GM12878 (cell line): ENCODE data around the gene GAMT. TPM values are rescaled to one million over a fixed set of nuclear protein-coding genes. Genes with fewer than 3 reads are reported as not detected.

Experiments
- ATAC-seq: fragments of 200-7000 bp; cut with Tn5 transposase; 3 replicates; pipeline ENCODE4 v1.9.1; 2020; ENCODE audit warnings: mild to moderate bottlenecking, moderate library complexity
- BruUV-seq: library from RNA; stranded (reverse); fragments of 400-500 nt; replicated peaks from 2 replicates; lab custom pipeline; 2021; lab: Mats Ljungman, UMichigan
- CTCF ChIA-PET: fragments of 300-600 bp; sonication (Branson Sonifier 250); formaldehyde crosslinking; extraction: SDS; loops from one replicate; lab custom pipeline; 2021; ENCODE audit warnings: inconsistent platforms; lab: Yijun Ruan, JAX
- POLR2A ChIA-PET: fragments of 350-600 bp; formaldehyde crosslinking; extraction: SDS; loops from one replicate; lab custom pipeline; 2021; ENCODE audit warnings: inconsistent platforms; lab: Charles Lee
- RAD21 ChIA-PET: fragments of 300-600 bp; sonication (Branson Sonifier 250); formaldehyde crosslinking; loops from one replicate; lab custom pipeline; 2023; ENCODE audit warnings: antibody characterized with exemption; ENCODE audit not compliant: unreplicated experiment; lab: Charles Lee
- SMC1A ChIA-PET: fragments of 300-600 bp; sonication (Branson Sonifier 250); formaldehyde crosslinking; loops from one replicate; lab custom pipeline; 2023; ENCODE audit not compliant: unreplicated experiment, uncharacterized antibody; lab: Charles Lee
- DNase-seq: peaks from one replicate; pipeline ENCODE4 v3.0.0-alpha.2; 2011; ENCODE audit warnings: low read depth, low spot score
- FAIRE-seq: peaks from 3 replicates; lab custom pipeline; 2011; peaks lifted over from hg19 to GRCh38; lab: Jason Lieb, UNC
- H2AFZ ChIP-seq: 2 replicates; pipeline ENCODE4 v1.6.0; 2011; ENCODE audit warnings: low read depth, low read length, control low read depth; ENCODE audit not compliant: control insufficient read depth
- H3K27ac ChIP-seq: 2 replicates; pipeline ENCODE4 v1.5.1; 2011; ENCODE audit warnings: control low read depth; ENCODE audit not compliant: control insufficient read depth, insufficient read depth
- H3K27me3 ChIP-seq, 2 experiments: replicated peaks in 1 of 2; 2 replicates each; pipeline versions ENCODE4 v1.6.0 to v1.6.1; 2011; ENCODE audit warnings: low read length in 1 of 2; ENCODE audit not compliant: control insufficient read depth in 2 of 2, insufficient read depth in 2 of 2
- H3K36me3 ChIP-seq, 2 experiments: 2 replicates each; pipeline ENCODE4 v1.5.1; 2011; ENCODE audit warnings: low read length in 1 of 2; ENCODE audit not compliant: control insufficient read depth in 2 of 2, insufficient read depth in 2 of 2
- H3K4me1 ChIP-seq: 2 replicates; pipeline ENCODE4 v1.6.1; 2011; ENCODE audit warnings: mild to moderate bottlenecking, low read length, moderate library complexity, mixed read lengths; ENCODE audit not compliant: control insufficient read depth, insufficient read depth
- H3K4me2 ChIP-seq: 2 replicates; pipeline ENCODE4 v1.6.0; 2011; ENCODE audit warnings: control low read depth; ENCODE audit not compliant: control insufficient read depth, insufficient read depth
- H3K4me3 ChIP-seq: fragments of 200-600 bp; sonication (generic); 2 replicates; pipeline ENCODE4 v1.5.1; 2016
- H3K79me2 ChIP-seq: 2 replicates; pipeline ENCODE4 v1.6.0; 2011; ENCODE audit warnings: low read length; ENCODE audit not compliant: control insufficient read depth, insufficient read depth
- H3K9ac ChIP-seq: 2 replicates; pipeline ENCODE4 v1.8.0; 2011; ENCODE audit warnings: low read length, control low read depth, mixed read lengths; ENCODE audit not compliant: control insufficient read depth, insufficient read depth
- H3K9me3 ChIP-seq: replicated peaks from 3 replicates; pipeline ENCODE4 v1.5.1; 2011; ENCODE audit warnings: mild to moderate bottlenecking, low read length; ENCODE audit not compliant: control insufficient read depth, insufficient read depth
- H4K20me1 ChIP-seq: 2 replicates; pipeline ENCODE4 v1.6.0; 2011; ENCODE audit not compliant: control insufficient read depth, insufficient read depth
- BHLHE40 ChIP-seq, 2 experiments: fragments of 450-650 bp in 1 of 2; IDR thresholded peaks; 2 replicates each; pipeline ENCODE4 v1.6.1; 2011 to 2017; ENCODE audit warnings: low read depth in 2 of 2, borderline replicate concordance in 1 of 2, improper control_type of control experiment in 1 of 2, low read length in 1 of 2, mild to moderate bottlenecking in 1 of 2
- CBX5 ChIP-seq: sonication (generic); IDR thresholded peaks from 2 replicates; pipeline ENCODE4 v1.6.1; 2016; ENCODE audit warnings: low read depth, moderate library complexity, mild to moderate bottlenecking, inconsistent platforms
- FOS ChIP-seq: IDR thresholded peaks from 3 replicates; pipeline ENCODE4 v1.6.1; 2011; ENCODE audit warnings: borderline replicate concordance; ENCODE audit not compliant: insufficient read length; ENCODE audit errors: extremely low read depth
- NRF1 ChIP-seq: conservative IDR thresholded peaks from 2 replicates; pipeline ENCODE4 v1.6.1; 2011; ENCODE audit warnings: mild to moderate bottlenecking, low read depth, low read length, improper control_type of control experiment
- RB1 ChIP-seq: fragments of 450-650 bp; formaldehyde crosslinking; IDR thresholded peaks from 2 replicates; pipeline ENCODE4 v1.6.1; 2017; ENCODE audit warnings: mild to moderate bottlenecking, borderline replicate concordance
- SREBF1 ChIP-seq: IDR thresholded peaks from 2 replicates; pipeline ENCODE4 v1.6.1; 2012; ENCODE audit warnings: mild to moderate bottlenecking, low read length
- TARDBP ChIP-seq: IDR thresholded peaks from 2 replicates; pipeline ENCODE4 v1.6.1; 2016; ENCODE audit warnings: borderline replicate concordance
- ZBTB40 ChIP-seq: fragments of 450-650 bp; IDR thresholded peaks from 2 replicates; pipeline ENCODE4 v1.6.1; 2016; ENCODE audit warnings: mild to moderate bottlenecking, moderate library complexity, borderline replicate concordance
- ZNF687 ChIP-seq: fragments of 450-650 bp; IDR thresholded peaks from 2 replicates; pipeline ENCODE4 v1.6.1; 2017; ENCODE audit warnings: mild to moderate bottlenecking, moderate library complexity
- WGBS: methylation state at CpG from one replicate; pipeline ENCODE4 v1.1.6; 2016; ENCODE audit warnings: low lambda C conversion rate; ENCODE audit not compliant: insufficient replicate concordance, insufficient coverage; ENCODE audit errors: missing lambda C conversion rate; 5-methylcytosine and 5-hydroxymethylcytosine counted together
- in situ Hi-C: fragments of 300-500 bp; cut with MboI; formaldehyde crosslinking; loops from 9 replicates; pipeline ENCODE4 v1.14.3; 2018; ENCODE audit warnings: mixed read lengths
- intact Hi-C: fragments of 100-400 bp; cut with micrococcal nuclease; formaldehyde crosslinking; loops from one replicate; pipeline ENCODE4 v1.14.2; 2022; ENCODE audit not compliant: unreplicated experiment
- polyA plus RNA-seq, 11 experiments: library from polyadenylated mRNA; depleted of rRNA in 4 of 11; unstranded in 6 of 11; stranded (reverse) in 5 of 11; fragments of >200 nt; fragmentation: Nextera tagmentation in 4 of 11; fragmentation: Illumina TruSeq in 1 of 11; extraction: Ambion mirVana in 4 of 11; extraction: Trizol in 1 of 11; gene quantifications; 1 replicate in 1 of 11; 2 replicates in 10 of 11; pipeline versions ENCODE4 v1.2.1 to v1.2.3, GENCODE V29; 2011 to 2016; ENCODE audit warnings: inconsistent platforms in 2 of 11, missing spikeins in 2 of 11, low read depth in 1 of 11
- total RNA-seq, 4 experiments: library from RNA; depleted of rRNA in 3 of 4; stranded (reverse); fragments of >200 nt in 3 of 4; fragmentation: Illumina TruSeq in 1 of 4; extraction: Trizol in 1 of 4; gene quantifications; 2 replicates each; pipeline versions ENCODE4 v1.2.1 to v1.2.3, GENCODE V29; 2013 to 2021
- TF ChIP-seq, protein P1 (sequence below): fragments of 450-650 bp; IDR thresholded peaks from 2 replicates; pipeline ENCODE4 v1.6.1; 2016; ENCODE audit warnings: mild to moderate bottlenecking
- TF ChIP-seq, protein P2 (sequence below): IDR thresholded peaks from 2 replicates; pipeline ENCODE4 v1.6.1; 2011; ENCODE audit warnings: low read depth, mild to moderate bottlenecking, low read length, moderate library complexity, borderline replicate concordance; ENCODE audit errors: extremely low read depth

The GAMT gene
- total and polyA plus RNA-seq, 10 of the 15 experiments (the other 5 are each of a cell fraction or from before 2014, with no cell fraction given) = 1.6 to 131 (median 38.8) TPM

GRCh38 chr19:1426736-1427135, 25.4 kb upstream of the GAMT start:
- RAD21 ChIA-PET = no interaction called here
- H2AFZ ChIP-seq = no peak overlapping the region
- H3K79me2 ChIP-seq = no peaks in the 10 kb centered on the region
- no peak overlapping the region for H3K4me3 ChIP-seq
- no peaks in the 10 kb centered on the region for H3K27me3 ChIP-seq
- H3K4me1 ChIP-seq = no peaks in the 10 kb centered on the region
- no peaks in the 10 kb centered on the region for H3K9me3 ChIP-seq
- FAIRE-seq (no peak), DNase-seq (no peak), ATAC-seq (no peak)
- intact Hi-C loops (no loop called here), in situ Hi-C loops (no loop called here)
- no TSS peak for BruUV-seq
- CTCF ChIA-PET = no interaction called here
- POLR2A ChIA-PET = interaction anchor here (0.5 kb wide), 1 partner anchor 292 kb away, joined by 3 read pairs; no protein-coding TSS in a partner anchor
- 86% methylated on average over 9 of the region's 9 CpGs for WGBS
- H3K4me2 ChIP-seq = no peak overlapping the region
- H3K36me3 ChIP-seq = peaks cover 19 to 57% of the 10 kb centered on the region in 2 experiments
- no peak overlapping the region for H3K27ac ChIP-seq
- SMC1A ChIA-PET = no interaction called here
- no peak overlapping the region for H3K9ac ChIP-seq
- no peaks in the 10 kb centered on the region for H4K20me1 ChIP-seq
- TF ChIP-seq NRF1 (no peak), BHLHE40 (IDR thresholded peaks at IDR 0.05; ENCODE audit: borderline replicate concordance in 1 of 2, low read depth in 2 of 2, low read length in 1 of 2) (no peak), SREBF1 (no peak), FOS (no peak), RB1 (no peak), ZBTB40 (no peak), CBX5 (no peak), ZNF687 (no peak), TARDBP (no peak)
- TF ChIP-seq, protein P1, sequence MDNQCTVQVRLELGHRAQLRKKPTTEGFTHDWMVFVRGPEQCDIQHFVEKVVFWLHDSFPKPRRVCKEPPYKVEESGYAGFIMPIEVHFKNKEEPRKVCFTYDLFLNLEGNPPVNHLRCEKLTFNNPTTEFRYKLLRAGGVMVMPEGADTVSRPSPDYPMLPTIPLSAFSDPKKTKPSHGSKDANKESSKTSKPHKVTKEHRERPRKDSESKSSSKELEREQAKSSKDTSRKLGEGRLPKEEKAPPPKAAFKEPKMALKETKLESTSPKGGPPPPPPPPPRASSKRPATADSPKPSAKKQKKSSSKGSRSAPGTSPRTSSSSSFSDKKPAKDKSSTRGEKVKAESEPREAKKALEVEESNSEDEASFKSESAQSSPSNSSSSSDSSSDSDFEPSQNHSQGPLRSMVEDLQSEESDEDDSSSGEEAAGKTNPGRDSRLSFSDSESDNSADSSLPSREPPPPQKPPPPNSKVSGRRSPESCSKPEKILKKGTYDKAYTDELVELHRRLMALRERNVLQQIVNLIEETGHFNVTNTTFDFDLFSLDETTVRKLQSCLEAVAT = no peak
- TF ChIP-seq, protein P2, sequence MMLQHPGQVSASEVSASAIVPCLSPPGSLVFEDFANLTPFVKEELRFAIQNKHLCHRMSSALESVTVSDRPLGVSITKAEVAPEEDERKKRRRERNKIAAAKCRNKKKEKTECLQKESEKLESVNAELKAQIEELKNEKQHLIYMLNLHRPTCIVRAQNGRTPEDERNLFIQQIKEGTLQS = no peak
